Fibroblast of the aortic adventitia (primary cell): ENCODE data around the gene LRRC3. TPM values are rescaled to one million over a fixed set of nuclear protein-coding genes. Genes with fewer than 3 reads are reported as not detected.

Experiments used
- DNase-seq: peaks from one replicate; pipeline ENCODE4 v3.0.0-alpha.2; 2010; ENCODE audit warnings: low read depth
- H3K4me3 ChIP-seq: 2 replicates; pipeline ENCODE4 v1.5.1; 2011; ENCODE audit warnings: low read depth, mild to moderate bottlenecking, control low read depth, low read length, moderate library complexity
- total RNA-seq: library from RNA; depleted of rRNA; stranded (reverse); fragments of >200 nt; gene quantifications from 2 replicates; pipeline ENCODE4 v1.2.3, GENCODE V29; 2012; ENCODE audit warnings: low replicate concordance
- TF ChIP-seq, protein P1 (sequence below): IDR thresholded peaks from 2 replicates; pipeline ENCODE4 v1.5.1; 2011; ENCODE audit warnings: mild to moderate bottlenecking, low read length, control low read depth, inconsistent platforms; ENCODE audit not compliant: insufficient read depth

Gene LRRC3
- total RNA-seq, 1 donor, result 0.45 TPM

DNA sequence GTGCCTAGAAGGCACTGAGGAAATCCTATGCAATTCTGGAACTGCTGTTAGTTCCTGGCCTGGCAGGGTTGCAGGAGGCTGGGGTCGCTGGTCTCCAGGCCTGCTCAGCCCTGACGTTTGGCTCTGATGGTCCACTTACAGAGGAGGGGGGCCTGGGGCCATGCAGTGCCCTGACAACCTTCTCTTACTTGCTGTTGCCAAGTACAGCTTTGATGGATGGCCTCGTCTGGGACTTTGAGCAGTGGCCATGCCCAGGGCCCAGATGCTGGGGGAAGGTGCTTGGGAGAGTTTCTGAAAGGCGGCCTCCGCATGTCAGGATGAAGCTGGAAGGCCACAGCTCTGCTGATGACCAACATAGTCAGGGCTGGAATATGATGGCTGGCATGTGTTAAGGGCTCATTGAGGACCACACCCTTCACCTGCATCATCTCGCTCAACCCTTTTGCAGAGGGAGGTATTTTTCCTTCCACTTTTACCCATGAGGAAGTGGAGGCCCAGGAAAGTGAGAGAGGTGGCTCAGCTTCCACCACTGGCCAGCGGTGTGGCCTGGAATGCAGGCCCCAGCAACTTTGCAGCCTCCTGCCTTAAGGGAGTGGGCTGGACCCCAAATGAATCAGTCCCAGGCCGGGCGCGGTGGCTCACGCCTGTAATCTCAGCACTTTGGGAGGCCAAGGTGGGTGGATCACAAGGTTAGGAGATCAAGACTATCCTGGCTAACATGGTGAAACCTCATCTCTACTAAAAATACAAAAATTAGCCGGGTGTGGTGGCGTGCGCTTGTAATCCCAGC lies 34.7 kb upstream of the LRRC3 start:
- no peak overlapping the region for H3K4me3 ChIP-seq
- no peak for DNase-seq
- TF ChIP-seq, protein P1, sequence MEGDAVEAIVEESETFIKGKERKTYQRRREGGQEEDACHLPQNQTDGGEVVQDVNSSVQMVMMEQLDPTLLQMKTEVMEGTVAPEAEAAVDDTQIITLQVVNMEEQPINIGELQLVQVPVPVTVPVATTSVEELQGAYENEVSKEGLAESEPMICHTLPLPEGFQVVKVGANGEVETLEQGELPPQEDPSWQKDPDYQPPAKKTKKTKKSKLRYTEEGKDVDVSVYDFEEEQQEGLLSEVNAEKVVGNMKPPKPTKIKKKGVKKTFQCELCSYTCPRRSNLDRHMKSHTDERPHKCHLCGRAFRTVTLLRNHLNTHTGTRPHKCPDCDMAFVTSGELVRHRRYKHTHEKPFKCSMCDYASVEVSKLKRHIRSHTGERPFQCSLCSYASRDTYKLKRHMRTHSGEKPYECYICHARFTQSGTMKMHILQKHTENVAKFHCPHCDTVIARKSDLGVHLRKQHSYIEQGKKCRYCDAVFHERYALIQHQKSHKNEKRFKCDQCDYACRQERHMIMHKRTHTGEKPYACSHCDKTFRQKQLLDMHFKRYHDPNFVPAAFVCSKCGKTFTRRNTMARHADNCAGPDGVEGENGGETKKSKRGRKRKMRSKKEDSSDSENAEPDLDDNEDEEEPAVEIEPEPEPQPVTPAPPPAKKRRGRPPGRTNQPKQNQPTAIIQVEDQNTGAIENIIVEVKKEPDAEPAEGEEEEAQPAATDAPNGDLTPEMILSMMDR, result no peak

DNA sequence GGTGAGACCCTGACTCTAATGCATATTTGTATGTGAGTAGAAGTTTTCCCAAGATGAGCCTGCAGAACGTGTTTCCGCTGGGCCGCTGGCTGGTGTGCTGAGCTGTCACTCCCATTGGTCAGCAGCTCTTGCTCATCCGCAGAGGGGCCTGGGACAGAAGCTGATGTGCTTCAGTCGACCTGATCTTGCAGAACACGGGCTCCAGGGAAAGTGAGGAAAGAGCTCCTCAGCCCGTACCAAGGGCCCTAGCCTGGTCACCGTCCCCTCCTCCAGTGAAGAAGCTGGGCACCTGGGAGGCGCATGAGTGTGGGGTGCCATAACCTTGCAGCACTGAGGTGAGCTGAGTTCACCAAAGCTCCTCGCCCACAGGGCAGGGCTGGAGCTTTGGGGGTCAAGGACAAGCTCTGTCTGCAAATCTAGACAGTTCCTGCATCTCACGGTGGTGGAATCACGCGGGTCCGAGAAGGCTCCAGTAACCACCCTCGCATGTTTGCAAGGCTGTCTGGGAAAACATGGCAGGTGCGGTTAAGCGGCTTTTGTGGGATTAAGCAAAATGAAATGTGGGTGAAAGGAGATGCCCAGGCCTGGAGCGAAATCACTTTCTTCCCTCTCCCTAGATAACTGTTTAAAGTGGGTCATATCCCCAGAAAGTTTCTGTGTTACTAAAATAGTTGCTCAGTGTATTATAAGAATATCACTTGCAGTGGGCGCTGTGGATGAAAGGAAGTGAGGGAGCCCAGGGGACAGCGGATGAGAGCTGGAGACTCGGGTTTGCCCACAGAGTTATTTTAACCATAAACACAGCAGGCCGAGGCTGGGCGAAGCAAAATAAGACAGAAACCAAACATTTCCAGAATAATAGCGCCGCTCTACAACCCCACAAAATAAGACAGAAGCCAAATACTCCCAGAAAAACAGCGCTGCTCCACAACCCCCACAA lies 33.1 kb upstream of the LRRC3 start:
- no peak for DNase-seq
- TF ChIP-seq, protein P1, result no peak
- no peak overlapping the region for H3K4me3 ChIP-seq

DNA sequence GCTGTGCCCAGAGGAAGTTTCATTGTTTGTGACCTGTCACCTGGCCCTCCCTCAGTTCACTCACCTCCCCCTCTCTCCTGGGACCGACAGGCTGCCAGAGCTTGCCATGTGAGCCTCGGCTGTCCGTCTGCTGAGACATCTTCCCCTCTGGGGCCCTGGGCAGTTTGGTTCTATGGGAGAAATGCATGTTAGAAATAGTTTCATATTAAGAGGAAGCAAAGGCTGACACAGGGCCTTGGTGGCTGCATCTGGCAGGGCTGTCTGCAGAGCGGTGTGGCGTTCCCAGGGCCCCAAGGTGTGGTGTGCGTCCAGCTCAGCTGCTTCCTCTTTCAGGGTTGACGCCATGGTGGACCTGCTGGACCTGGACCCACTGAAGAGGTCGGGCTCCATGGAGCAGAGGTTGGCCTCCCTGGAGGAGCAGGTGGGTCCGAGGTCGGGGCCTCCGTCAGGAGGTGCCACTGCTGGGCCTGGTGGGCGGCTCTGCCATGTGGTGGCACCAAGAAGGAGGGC lies 31.9 kb upstream of the LRRC3 start:
- no peak overlapping the region for H3K4me3 ChIP-seq
- TF ChIP-seq, protein P1, result no peak
- no peak for DNase-seq

DNA sequence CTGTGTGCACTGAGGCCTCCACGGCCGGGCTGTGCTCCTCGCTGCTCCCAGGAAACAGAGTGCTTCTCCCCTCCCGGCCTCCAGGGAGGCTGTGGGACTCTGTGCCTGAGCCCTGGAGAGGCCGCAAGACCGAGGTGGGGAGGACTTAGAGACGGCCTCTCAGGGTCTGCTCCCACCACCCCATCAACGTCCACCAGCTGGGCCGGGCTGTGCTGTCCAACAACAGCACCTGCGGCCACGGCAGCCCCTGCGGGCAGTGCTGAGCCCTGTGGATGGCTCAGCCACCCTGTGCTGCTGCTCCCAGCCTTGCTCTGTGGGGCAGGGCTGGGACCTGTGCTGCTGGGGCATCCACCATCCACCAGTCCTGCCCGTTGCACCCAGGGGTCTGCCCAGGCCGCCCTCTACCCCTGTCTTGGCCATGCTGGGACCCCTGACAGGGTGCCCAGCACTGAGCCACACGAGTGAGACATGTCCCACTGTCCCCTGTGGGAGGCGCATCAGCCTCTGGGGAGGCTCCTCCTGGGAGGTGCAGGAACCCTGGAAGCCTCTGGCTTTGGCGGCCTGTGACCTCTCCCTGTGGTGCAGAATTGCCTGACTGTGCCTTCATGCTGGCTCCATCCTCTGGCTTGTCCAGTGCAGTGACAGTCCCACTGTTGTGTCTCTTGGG lies 31.2 kb upstream of the LRRC3 start:
- no peak overlapping the region for H3K4me3 ChIP-seq
- no peak for DNase-seq
- TF ChIP-seq, protein P1, result no peak

DNA sequence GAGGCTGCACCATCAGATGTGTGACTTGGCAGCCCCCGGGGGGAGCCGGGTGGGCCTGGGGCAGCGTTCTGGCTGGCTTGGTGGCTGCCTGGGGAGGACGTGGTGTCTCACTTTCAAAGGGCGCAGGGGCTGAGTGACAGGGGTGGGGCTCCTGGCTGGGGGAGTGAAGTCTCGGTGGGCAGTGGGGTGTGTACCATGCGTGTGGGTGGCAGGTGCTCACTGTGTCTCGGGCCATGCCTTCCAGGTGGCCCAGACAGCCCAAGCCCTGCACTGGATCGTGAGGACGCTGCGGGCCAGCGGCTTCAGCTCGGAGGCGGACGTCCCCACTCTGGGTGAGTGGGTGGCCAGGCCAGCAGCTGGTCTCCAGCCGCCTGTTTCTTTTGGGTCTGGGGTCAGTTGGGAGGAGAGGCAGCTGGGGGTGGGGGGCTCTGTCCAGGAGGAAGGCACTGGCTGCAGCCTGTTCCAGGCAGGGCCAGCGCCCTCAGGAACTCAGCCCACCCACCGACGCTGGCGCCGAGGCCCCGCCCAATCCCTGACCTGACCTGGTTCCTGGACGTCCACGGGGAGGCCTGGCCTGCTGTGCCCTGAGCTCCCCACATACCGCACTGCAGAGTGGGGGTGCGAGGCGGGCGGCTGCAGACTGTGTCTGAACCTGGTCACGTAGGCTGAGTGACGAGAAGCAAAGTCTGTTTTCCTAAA lies 30.6 kb upstream of the LRRC3 start:
- H3K4me3 ChIP-seq, result no peak overlapping the region
- no peak for DNase-seq

More for the DNA sequence above, 30.6 kb upstream of the LRRC3 start:
- TF ChIP-seq, protein P1, result no peak
